HL-60 (cell line): ENCODE results near the gene LCN6.
"Not testable (repeated sequence)": the region's sequence is repeated elsewhere in the genome, so short reads cannot be mapped to it uniquely, and the experiment has no call there.

Experiments
- DNase-seq, 2 experiments: peaks; one replicate each; pipeline ENCODE4 v3.0.0-alpha.2; 2010 to 2020; ENCODE audit warnings: low read depth in 1 of 2, low spot score in 1 of 2
- H3K27ac ChIP-seq: fragments of 250-450 bp; sonication (Bioruptor Pico); replicated peaks from 2 replicates; pipeline ENCODE4 v1.5.1; 2020; ENCODE audit warnings: mild to moderate bottlenecking, moderate library complexity
- H3K27me3 ChIP-seq: fragments of 250-450 bp; sonication (Bioruptor Pico); 2 replicates; pipeline ENCODE4 v1.5.1; 2021; ENCODE audit warnings: mild to moderate bottlenecking, moderate library complexity; ENCODE audit not compliant: insufficient read depth, poor library complexity, severe bottlenecking
- H3K4me3 ChIP-seq: replicated peaks from 2 replicates; pipeline ENCODE4 v1.5.1; 2011; ENCODE audit warnings: mild to moderate bottlenecking, control low read depth, low read length; ENCODE audit not compliant: insufficient read depth
- GABPA ChIP-seq: IDR thresholded peaks from 2 replicates; pipeline ENCODE4 v1.6.1; 2012; ENCODE audit warnings: low read depth
- POLR2AphosphoS5 ChIP-seq: IDR thresholded peaks from 2 replicates; pipeline ENCODE4 v1.6.1; 2012; ENCODE audit warnings: low read depth
- SPI1 ChIP-seq: IDR thresholded peaks from 2 replicates; pipeline ENCODE4 v1.6.1; 2012; ENCODE audit warnings: low read depth, mild to moderate bottlenecking, borderline replicate concordance
- TF ChIP-seq, protein P1 (sequence below): IDR thresholded peaks from one replicate; pipeline ENCODE4 v1.5.1; 2011; ENCODE audit warnings: low read length, control low read depth, inconsistent platforms; ENCODE audit not compliant: insufficient read depth
- TF ChIP-seq, protein P2 (sequence below): IDR thresholded peaks from 2 replicates; pipeline ENCODE4 v1.6.1; 2012; ENCODE audit warnings: low read depth; ENCODE audit not compliant: insufficient replicate concordance

The LCN6 gene

DNA sequence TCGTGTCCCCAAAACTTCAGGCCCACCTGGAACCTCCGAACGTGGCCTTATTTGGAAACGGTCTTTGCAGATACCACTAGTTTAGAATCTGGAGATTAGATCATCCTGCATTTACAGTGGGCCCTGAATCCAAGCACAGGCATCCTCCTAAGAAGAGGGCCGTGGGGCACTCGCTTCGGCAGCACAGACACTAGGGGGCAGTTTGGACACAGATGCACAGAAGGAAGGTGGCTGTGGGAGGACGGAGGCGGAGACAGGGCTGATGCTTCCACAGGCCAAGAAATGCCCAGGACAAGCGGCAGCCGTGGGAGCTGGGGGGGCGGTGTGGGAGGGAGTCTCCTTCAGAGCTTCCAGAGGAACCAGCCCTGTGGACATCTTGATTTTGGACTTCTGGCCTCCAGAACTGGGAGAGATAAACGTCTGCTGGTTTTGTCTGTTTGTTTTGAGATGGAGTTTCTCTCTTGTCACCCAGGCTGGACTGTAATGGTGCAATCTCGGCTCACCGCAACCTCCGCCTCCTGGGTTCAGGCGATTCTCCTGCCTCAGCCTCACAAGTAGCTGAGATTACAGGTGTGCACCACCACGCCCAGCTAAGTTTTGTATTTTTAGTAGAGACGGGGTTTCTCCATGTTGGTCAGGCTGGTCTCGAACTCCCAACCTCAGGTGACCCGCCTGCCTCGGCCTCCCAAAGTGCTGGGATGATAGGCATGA lies 12.7 kb upstream of the LCN6 start:
- H3K4me3 ChIP-seq, H3K27ac ChIP-seq, H3K27me3 ChIP-seq: not testable (repeated sequence)
- DNase-seq: peak; percentile 39 to 75
- TF ChIP-seq, protein P1, sequence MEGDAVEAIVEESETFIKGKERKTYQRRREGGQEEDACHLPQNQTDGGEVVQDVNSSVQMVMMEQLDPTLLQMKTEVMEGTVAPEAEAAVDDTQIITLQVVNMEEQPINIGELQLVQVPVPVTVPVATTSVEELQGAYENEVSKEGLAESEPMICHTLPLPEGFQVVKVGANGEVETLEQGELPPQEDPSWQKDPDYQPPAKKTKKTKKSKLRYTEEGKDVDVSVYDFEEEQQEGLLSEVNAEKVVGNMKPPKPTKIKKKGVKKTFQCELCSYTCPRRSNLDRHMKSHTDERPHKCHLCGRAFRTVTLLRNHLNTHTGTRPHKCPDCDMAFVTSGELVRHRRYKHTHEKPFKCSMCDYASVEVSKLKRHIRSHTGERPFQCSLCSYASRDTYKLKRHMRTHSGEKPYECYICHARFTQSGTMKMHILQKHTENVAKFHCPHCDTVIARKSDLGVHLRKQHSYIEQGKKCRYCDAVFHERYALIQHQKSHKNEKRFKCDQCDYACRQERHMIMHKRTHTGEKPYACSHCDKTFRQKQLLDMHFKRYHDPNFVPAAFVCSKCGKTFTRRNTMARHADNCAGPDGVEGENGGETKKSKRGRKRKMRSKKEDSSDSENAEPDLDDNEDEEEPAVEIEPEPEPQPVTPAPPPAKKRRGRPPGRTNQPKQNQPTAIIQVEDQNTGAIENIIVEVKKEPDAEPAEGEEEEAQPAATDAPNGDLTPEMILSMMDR: peak; percentile 66

DNA sequence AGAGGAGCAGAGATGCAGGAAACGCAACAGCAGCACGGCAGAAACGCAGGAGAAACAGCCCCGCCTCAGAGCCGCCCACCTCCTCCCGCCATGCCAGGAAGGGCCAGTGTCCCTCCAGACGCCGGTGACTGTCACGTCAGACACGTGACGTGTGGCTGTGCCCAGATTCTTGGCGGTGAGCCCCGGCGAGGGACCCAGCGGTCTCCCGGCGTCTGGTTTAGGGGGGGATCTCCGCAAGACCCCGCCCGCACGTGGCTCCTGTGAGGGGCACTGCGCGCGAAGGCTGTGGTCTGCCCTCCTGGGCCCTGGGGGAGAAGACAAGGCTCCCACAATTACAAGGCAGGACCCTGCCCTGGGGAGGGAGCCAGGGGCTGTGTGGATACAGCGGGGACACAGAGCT lies 12.1 kb upstream of the LCN6 start:
- no peak for DNase-seq
- TF ChIP-seq, protein P2, sequence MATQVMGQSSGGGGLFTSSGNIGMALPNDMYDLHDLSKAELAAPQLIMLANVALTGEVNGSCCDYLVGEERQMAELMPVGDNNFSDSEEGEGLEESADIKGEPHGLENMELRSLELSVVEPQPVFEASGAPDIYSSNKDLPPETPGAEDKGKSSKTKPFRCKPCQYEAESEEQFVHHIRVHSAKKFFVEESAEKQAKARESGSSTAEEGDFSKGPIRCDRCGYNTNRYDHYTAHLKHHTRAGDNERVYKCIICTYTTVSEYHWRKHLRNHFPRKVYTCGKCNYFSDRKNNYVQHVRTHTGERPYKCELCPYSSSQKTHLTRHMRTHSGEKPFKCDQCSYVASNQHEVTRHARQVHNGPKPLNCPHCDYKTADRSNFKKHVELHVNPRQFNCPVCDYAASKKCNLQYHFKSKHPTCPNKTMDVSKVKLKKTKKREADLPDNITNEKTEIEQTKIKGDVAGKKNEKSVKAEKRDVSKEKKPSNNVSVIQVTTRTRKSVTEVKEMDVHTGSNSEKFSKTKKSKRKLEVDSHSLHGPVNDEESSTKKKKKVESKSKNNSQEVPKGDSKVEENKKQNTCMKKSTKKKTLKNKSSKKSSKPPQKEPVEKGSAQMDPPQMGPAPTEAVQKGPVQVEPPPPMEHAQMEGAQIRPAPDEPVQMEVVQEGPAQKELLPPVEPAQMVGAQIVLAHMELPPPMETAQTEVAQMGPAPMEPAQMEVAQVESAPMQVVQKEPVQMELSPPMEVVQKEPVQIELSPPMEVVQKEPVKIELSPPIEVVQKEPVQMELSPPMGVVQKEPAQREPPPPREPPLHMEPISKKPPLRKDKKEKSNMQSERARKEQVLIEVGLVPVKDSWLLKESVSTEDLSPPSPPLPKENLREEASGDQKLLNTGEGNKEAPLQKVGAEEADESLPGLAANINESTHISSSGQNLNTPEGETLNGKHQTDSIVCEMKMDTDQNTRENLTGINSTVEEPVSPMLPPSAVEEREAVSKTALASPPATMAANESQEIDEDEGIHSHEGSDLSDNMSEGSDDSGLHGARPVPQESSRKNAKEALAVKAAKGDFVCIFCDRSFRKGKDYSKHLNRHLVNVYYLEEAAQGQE: no peak
- TF ChIP-seq, protein P1: no peak
- TF ChIP-seq SPI1 (no peak), GABPA (no peak), POLR2AphosphoS5 (no peak)
- Histone ChIP-seq H3K4me3 (no peak overlapping the region), H3K27me3 (no peaks in the 10 kb centered on the region), H3K27ac (no peak overlapping the region)

DNA sequence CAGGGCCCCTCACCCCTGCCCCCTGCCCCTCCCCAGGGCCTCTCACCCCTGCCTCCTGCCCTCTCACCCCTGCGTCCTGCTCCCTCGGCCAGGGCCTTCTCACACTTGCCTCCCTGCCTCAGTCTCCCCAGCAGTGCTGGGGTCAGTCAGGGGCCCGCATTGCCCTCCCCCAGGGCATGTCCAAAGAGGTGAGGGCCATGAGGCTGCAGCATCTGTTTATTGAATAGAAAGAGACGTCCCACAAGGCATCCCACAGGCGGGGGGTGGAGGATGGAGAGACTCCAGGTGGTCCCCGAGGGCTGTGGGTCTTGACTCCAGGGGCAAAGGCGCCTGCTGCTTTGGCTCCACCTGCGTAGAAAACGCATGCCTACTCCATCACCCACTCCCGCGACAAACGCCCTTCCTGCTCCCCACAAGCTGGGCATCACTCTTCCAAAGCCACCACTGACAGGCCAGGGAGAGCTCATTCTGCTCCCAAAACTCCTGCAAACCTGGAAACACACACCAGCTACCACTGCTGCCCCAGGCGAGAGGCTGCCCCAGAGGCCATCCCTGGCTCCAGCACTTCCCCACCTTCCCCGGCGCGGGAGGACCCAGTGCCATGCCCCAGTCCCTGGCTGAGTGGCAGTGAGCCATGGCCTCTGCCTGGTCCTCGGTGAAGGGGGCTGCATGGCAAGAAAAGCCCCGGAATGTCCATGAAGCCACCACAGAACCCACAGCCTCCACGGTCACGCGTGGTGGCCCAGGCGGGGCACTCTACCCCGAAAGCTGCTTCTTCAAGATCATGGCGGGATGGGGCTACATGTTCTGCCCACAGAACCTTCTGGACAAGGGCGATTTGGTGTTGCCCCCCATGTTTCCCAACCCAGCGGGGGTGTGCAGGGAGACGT lies 11.4 kb upstream of the LCN6 start:
- Histone ChIP-seq H3K27me3 (no peaks in the 10 kb centered on the region), H3K4me3 (no peak overlapping the region), H3K27ac (no peak overlapping the region)
- no peak for DNase-seq
- TF ChIP-seq, protein P1: no peak

DNA sequence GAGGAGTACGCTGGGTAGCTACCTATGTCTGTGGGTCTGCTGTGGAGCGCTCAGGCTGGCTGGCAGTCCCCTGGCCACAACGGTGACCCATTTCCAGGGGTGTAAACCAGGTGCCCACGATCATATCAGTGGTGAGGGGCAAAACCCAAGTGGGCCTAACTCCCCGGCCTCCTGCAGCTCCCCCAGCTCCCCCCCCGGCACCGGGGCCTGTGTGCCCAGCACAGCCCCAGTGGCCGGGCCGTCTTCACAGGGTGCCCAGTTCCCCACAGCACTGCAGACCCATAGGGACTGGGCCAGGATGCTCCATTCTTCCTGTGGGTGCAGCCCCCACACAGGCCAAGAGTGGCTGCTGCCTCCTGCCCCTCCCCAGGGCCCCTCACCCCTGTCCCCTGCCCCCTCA lies 10.7 kb upstream of the LCN6 start:
- no peak overlapping the region for H3K4me3 ChIP-seq
- H3K27ac ChIP-seq: no peak overlapping the region
- TF ChIP-seq, protein P2: no peak
- TF ChIP-seq, protein P1: no peak
- TF ChIP-seq GABPA: no peak
- TF ChIP-seq POLR2AphosphoS5: no peak
- TF ChIP-seq SPI1: no peak
- H3K27me3 ChIP-seq: no peaks in the 10 kb centered on the region
- DNase-seq: no peak
